ENCODE results near the gene ISM2. TPM values are rescaled to one million over a fixed set of nuclear protein-coding genes. Genes with fewer than 3 reads are reported as not detected.

Gene ISM2
- total and polyA plus RNA-seq, 8 donors: 0.23 to 0.37 TPM; not detected in 6

GRCh38 chr14:77438596-77438995 is 60.0 kb downstream of the ISM2 start:
- 91 to 100% (median 96%) methylated on average over 1 of the region's 1 CpG for WGBS, 5 donors
- Histone ChIP-seq H3K9me3 (no peaks in the 10 kb centered on the region), H3K4me3 (no peak overlapping the region), H3K36me3 (peaks cover 34 to 99% (median 98%) of the 10 kb centered on the region in 4 donors), H3K27me3 (no peaks in the 10 kb centered on the region), H3K27ac (no peak overlapping the region), H3K4me1 (no peaks in the 10 kb centered on the region)
- no peak for DNase-seq
- TF ChIP-seq POLR2A (IDR thresholded peaks at IDR 0.05) (no peak), EP300 (IDR thresholded peaks at IDR 0.05) (no peak), POLR2AphosphoS5 (IDR thresholded peaks at IDR 0.05) (no peak), CTCF (IDR thresholded peaks at IDR 0.05) (no peak)
- intact Hi-C loops (cut with DNase I; ENCODE audit: low total_unique reads): no loop called here

GRCh38 chr14:77436042-77436441 is 62.6 kb downstream of the ISM2 start:
- peaks cover 19 to 99% (median 98%) of the 10 kb centered on the region in 4 donors for H3K36me3 ChIP-seq
- intact Hi-C loops (cut with DNase I; ENCODE audit: low total_unique reads): no loop called here
- H3K4me3 ChIP-seq: no peak overlapping the region
- H3K27me3 ChIP-seq: no peaks in the 10 kb centered on the region
- H3K9me3 ChIP-seq: no peaks in the 10 kb centered on the region
- no peak for DNase-seq
- no peak overlapping the region for H3K27ac ChIP-seq
- 96 to 100% (median 98%) methylated on average over 3 of the region's 3 CpGs for WGBS, 5 donors
- TF ChIP-seq POLR2A (IDR thresholded peaks at IDR 0.05): no peak
- TF ChIP-seq CTCF (IDR thresholded peaks at IDR 0.05): no peak
- no peak for TF ChIP-seq POLR2AphosphoS5 (IDR thresholded peaks at IDR 0.05)
- no peak for TF ChIP-seq EP300 (IDR thresholded peaks at IDR 0.05)
- H3K4me1 ChIP-seq: no peaks in the 10 kb centered on the region

GRCh38 chr14:77426396-77426795 is 72.2 kb downstream of the ISM2 start:
- no peaks in the 10 kb centered on the region for H3K27me3 ChIP-seq
- no peak overlapping the region for H3K4me3 ChIP-seq
- no peak for DNase-seq
- no peak overlapping the region for H3K27ac ChIP-seq
- no peaks in the 10 kb centered on the region for H3K9me3 ChIP-seq
- intact Hi-C loops (cut with DNase I; ENCODE audit: low total_unique reads): no loop called here
- TF ChIP-seq CTCF (IDR thresholded peaks at IDR 0.05) (no peak), EP300 (IDR thresholded peaks at IDR 0.05) (no peak), POLR2A (IDR thresholded peaks at IDR 0.05) (no peak), POLR2AphosphoS5 (IDR thresholded peaks at IDR 0.05) (no peak)
- WGBS, 5 donors: 88 to 98% (median 96%) methylated on average over 3 of the region's 3 CpGs
- peaks cover 61 to 100% (median 99%) of the 10 kb centered on the region in 4 donors for H3K36me3 ChIP-seq
- no peaks in the 10 kb centered on the region for H3K4me1 ChIP-seq

- Histone ChIP-seq H3K36me3 (peaks cover 61 to 93% (median 90%) of the 10 kb centered on the region in 4 donors), H3K27me3 (no peaks in the 10 kb centered on the region), H3K9me3 (peaks cover 0 to 10% (median 4%) of the 10 kb centered on the region in 4 donors), H3K4me3 (no peak overlapping the region), H3K4me1 (no peaks in the 10 kb centered on the region), H3K27ac (no peak overlapping the region)
- DNase-seq: no peak
- intact Hi-C loops (cut with DNase I; ENCODE audit: low total_unique reads): no loop called here
- 90 to 95% (median 94%) methylated on average over 3 of the region's 3 CpGs for WGBS, 5 donors
- no peak for TF ChIP-seq POLR2A (IDR thresholded peaks at IDR 0.05)
- no peak for TF ChIP-seq CTCF (IDR thresholded peaks at IDR 0.05)
- no peak for TF ChIP-seq POLR2AphosphoS5 (IDR thresholded peaks at IDR 0.05)
- no peak for TF ChIP-seq EP300 (IDR thresholded peaks at IDR 0.05)
These were observed 73.8 kb downstream of the ISM2 start for GRCh38 chr14:77424862-77425261.

Small RNA genes lying within 50 kb of the gene (small RNA-seq; reads per million reads assigned to genes)
- 0 reads per million in 4 donors for gene RF00404
- gene RN7SL587P: 0 reads per million in 4 donors

Other genes with a start within 250 kb of the ISM2 start
- gene NGB, start 227.6 kb downstream of the ISM2 start, total RNA-seq: 10 to 100 TPM in 1 of 5 donors, 1 to 10 TPM in 2, under 1 TPM in 1, not detected in 1; 0.18 to 47.2 (median 5.6) TPM
- gene NGB, start 227.6 kb downstream of the ISM2 start, polyA plus RNA-seq: under 1 TPM in 1 of 3 donors, not detected in 2; 0.53 TPM
- 10 to 100 TPM in 4 of 5 donors, 1 to 10 TPM in 1; 8.3 to 33.8 (median 17.9) TPM for gene POMT2, start 177.9 kb downstream of the ISM2 start, total RNA-seq
- 10 to 100 TPM in 1 of 3 donors, 1 to 10 TPM in 2; 7.3 to 12.1 (median 8.3) TPM for gene POMT2, start 177.9 kb downstream of the ISM2 start, polyA plus RNA-seq
- 10 to 100 TPM in 3 of 5 donors, 1 to 10 TPM in 2; 5.8 to 30.9 (median 10.7) TPM for gene GSTZ1, start 177.8 kb downstream of the ISM2 start, total RNA-seq
- gene GSTZ1, start 177.8 kb downstream of the ISM2 start, polyA plus RNA-seq: 10 to 100 TPM; 25.2 to 39.2 (median 28.6) TPM
- gene TMED8, start 121.7 kb downstream of the ISM2 start, total RNA-seq: 10 to 100 TPM in 2 of 5 donors, 1 to 10 TPM in 3; 1.7 to 15.8 (median 9.1) TPM
- gene TMED8, start 121.7 kb downstream of the ISM2 start, polyA plus RNA-seq: 1 to 10 TPM; 2.7 to 5.3 (median 4.3) TPM
- 1 to 10 TPM in 1 of 5 donors, under 1 TPM in 2, not detected in 2; under 0.01 to 1.4 (median 0.73) TPM for gene SAMD15, start 121.4 kb downstream of the ISM2 start, total RNA-seq
- under 1 TPM; 0.10 to 0.87 (median 0.31) TPM for gene SAMD15, start 121.4 kb downstream of the ISM2 start, polyA plus RNA-seq
- under 1 TPM in 1 of 5 donors, not detected in 4; 0.18 TPM for gene NOXRED1, start 75.3 kb downstream of the ISM2 start, total RNA-seq
- gene NOXRED1, start 75.3 kb downstream of the ISM2 start, polyA plus RNA-seq: under 1 TPM in 2 of 3 donors, not detected in 1; 0.08 to 0.46 TPM
- 10 to 100 TPM in 4 of 5 donors, 1 to 10 TPM in 1; 7.2 to 53.1 (median 20.2) TPM for gene VIPAS39, start 41.2 kb downstream of the ISM2 start, total RNA-seq
- gene VIPAS39, start 41.2 kb downstream of the ISM2 start, polyA plus RNA-seq: 10 to 100 TPM in 1 of 3 donors, 1 to 10 TPM in 2; 6.3 to 11.0 (median 9.3) TPM
- gene AHSA1, start 40.7 kb downstream of the ISM2 start, total RNA-seq: 100 to 1,000 TPM in 1 of 5 donors, 10 to 100 TPM in 4; 47.2 to 109 (median 76.4) TPM
- gene AHSA1, start 40.7 kb downstream of the ISM2 start, polyA plus RNA-seq: 10 to 100 TPM; 73.7 to 95.3 (median 78.5) TPM
- gene SPTLC2, start 117.8 kb upstream of the ISM2 start, total RNA-seq: 10 to 100 TPM in 4 of 5 donors, 1 to 10 TPM in 1; 9.3 to 97.5 (median 30.3) TPM
- gene SPTLC2, start 117.8 kb upstream of the ISM2 start, polyA plus RNA-seq: 1 to 10 TPM; 3.4 to 7.6 (median 4.9) TPM
- 10 to 100 TPM in 3 of 5 donors, 1 to 10 TPM in 1, not detected in 1; 7.0 to 21.6 (median 12.9) TPM for gene ALKBH1, start 209.2 kb upstream of the ISM2 start, total RNA-seq
- gene ALKBH1, start 209.2 kb upstream of the ISM2 start, polyA plus RNA-seq: 10 to 100 TPM in 1 of 3 donors, 1 to 10 TPM in 2; 5.7 to 10.2 (median 6.0) TPM
- 100 to 1,000 TPM in 4 of 5 donors, 10 to 100 TPM in 1; 36.8 to 450 (median 217) TPM for gene SLIRP, start 209.3 kb upstream of the ISM2 start, total RNA-seq
- gene SLIRP, start 209.3 kb upstream of the ISM2 start, polyA plus RNA-seq: 100 to 1,000 TPM; 391 to 419 (median 417) TPM

Data from stomach (tissue), 9 donors.